Esophagus squamous epithelium (tissue), 4 donors: ENCODE measurements around the gene PTPRM.

Experiments used
- CTCF ChIP-seq, 6 experiments: fragments of 450-650 bp in 4 of 6; fragments of 200-600 bp in 2 of 6; sonication (generic) in 2 of 6; IDR thresholded peaks; one replicate each; pipeline ENCODE4 v1.5.1; 2016 to 2019; ENCODE audit warnings: antibody characterized with exemption in 6 of 6, mild to moderate bottlenecking in 4 of 6, moderate library complexity in 4 of 6
- POLR2A ChIP-seq, 4 donors: fragments of 450-650 bp; IDR thresholded peaks; one replicate each; pipeline ENCODE4 v1.6.1; 2017; ENCODE audit warnings: antibody characterized with exemption in 4 of 4, mild to moderate bottlenecking in 4 of 4, moderate library complexity in 3 of 4

GRCh38 chr18:7757175-7757574 is 190.1 kb downstream of the PTPRM start:
- TF ChIP-seq CTCF (IDR thresholded peaks at IDR 0.05) (no peak), POLR2A (IDR thresholded peaks at IDR 0.05) (no peak)
